ENCODE data around the gene FUBP3.

The FUBP3 gene

DNA sequence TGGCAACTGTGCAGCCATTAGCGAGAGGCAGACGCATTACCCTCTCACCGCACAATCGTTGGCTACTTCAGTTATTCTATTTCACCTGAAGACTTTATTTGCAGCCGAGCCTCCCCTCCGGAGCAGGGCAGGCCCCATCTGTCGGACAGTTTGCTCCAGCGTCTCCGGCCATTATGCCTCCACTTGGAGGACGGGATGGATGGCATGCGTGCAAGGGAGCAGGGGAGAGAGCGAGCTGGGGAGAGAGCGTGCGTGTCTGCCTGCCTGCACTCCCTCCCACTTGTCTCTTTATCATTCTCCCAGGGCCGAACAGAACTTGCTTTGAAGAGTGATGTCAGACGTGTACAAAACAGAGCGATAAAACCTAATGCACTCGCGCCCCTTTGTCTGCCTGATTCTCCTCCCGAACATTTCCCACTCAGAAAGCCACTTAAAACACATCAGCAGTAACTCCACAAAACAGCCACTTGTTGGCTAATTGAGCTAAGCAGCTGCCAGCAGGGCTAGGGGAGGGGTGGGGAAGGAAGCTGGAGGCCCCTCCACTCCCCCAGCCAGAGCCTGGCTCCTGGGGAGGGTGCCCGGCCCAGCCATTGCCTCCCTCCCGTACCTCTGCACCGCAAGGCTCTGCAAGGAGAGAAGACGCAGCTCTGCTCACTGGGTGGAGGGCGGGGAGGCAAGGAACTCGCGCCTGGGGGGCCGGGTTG lies 43.4 kb upstream of the FUBP3 start:
- Histone ChIP-seq H3K9me3 (no peaks in the 10 kb centered on the region), H3K27ac (no peak overlapping the region), H3K4me1 (ENCODE audit: control insufficient read depth in 1 of 2, insufficient read depth in 1 of 2, low read depth in 1 of 2, low read length in 1 of 2) (no peaks in the 10 kb centered on the region), H3K4me3 (ENCODE audit: low read depth in 1 of 2, low read length in 1 of 2) (no peak overlapping the region), H3K27me3 (peaks cover 77% of the 10 kb centered on the region), H3K36me3 (no peaks in the 10 kb centered on the region)
- TF ChIP-seq, protein P1, sequence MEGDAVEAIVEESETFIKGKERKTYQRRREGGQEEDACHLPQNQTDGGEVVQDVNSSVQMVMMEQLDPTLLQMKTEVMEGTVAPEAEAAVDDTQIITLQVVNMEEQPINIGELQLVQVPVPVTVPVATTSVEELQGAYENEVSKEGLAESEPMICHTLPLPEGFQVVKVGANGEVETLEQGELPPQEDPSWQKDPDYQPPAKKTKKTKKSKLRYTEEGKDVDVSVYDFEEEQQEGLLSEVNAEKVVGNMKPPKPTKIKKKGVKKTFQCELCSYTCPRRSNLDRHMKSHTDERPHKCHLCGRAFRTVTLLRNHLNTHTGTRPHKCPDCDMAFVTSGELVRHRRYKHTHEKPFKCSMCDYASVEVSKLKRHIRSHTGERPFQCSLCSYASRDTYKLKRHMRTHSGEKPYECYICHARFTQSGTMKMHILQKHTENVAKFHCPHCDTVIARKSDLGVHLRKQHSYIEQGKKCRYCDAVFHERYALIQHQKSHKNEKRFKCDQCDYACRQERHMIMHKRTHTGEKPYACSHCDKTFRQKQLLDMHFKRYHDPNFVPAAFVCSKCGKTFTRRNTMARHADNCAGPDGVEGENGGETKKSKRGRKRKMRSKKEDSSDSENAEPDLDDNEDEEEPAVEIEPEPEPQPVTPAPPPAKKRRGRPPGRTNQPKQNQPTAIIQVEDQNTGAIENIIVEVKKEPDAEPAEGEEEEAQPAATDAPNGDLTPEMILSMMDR (IDR thresholded peaks at IDR 0.05), result no peak

DNA sequence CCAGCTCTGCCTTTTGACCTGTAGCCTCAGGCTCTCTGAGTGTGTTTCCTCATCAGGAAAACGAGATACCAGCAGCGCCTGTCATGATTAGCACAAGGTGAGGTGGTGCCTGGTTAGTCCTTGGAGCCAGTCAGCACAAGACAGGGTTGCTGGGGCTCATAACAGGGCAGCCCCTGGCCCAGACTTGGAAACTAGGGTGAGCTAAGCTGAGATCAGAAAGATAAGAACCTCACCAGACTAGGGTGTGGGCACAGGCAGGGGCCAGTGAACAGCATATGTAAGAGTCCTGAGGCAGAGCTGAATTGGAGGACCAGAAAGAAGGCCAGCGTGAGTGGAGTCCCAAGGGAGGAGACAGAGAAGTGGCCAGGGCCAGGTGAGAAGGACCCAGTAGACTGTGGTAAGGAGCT lies 42.7 kb upstream of the FUBP3 start:
- no peaks in the 10 kb centered on the region for H3K4me1 ChIP-seq (ENCODE audit: control insufficient read depth in 1 of 2, insufficient read depth in 1 of 2, low read depth in 1 of 2, low read length in 1 of 2)
- TF ChIP-seq, protein P1 (IDR thresholded peaks at IDR 0.05), result no peak

DNA sequence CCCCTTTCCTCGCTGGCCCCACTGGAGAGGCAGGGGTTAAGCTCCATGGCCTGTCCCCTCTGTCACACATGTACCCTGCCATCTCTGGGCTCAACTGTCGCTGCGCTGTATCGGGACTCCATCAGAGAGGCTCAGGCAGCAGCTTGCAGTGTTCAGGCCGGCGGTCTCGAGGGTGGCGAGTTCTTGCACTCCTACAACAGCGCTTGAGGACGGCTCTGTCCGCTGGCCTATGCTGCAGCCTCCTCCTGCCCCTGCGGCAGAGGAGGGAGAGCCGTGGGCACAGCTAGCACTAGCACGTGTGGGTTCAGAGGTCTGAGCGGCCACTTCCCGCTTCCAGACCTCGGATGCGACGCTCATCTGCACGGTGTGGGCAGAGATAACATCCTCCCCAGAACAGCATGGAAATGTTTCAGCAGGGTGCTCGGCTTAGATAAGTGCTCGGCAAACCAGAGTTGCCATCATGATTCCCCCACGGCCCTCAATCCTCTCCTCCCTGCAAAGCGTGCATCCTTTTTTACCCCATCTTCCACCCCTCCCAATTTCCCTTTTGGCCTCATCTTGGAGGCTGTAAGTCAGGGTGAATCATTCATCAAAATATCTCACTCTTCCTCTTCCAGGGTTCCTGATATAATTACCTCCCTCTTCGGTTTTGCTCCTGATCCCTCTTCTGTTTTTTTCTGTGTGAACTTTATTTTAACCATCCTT lies 41.9 kb upstream of the FUBP3 start:
- no peaks in the 10 kb centered on the region for H3K9me3 ChIP-seq
- H3K4me1 ChIP-seq (ENCODE audit: control insufficient read depth in 1 of 2, insufficient read depth in 1 of 2, low read depth in 1 of 2, low read length in 1 of 2), result no peaks in the 10 kb centered on the region
- no peak overlapping the region for H3K27ac ChIP-seq
- peaks cover 80% of the 10 kb centered on the region for H3K27me3 ChIP-seq
- H3K36me3 ChIP-seq, result no peaks in the 10 kb centered on the region
- H3K4me3 ChIP-seq (ENCODE audit: low read depth in 1 of 2, low read length in 1 of 2), result no peak overlapping the region
- TF ChIP-seq, protein P1 (IDR thresholded peaks at IDR 0.05), result no peak

More for the DNA sequence above, 42.7 kb upstream of the FUBP3 start:
- Histone ChIP-seq H3K27me3 (peaks cover 79% of the 10 kb centered on the region), H3K9me3 (no peaks in the 10 kb centered on the region), H3K36me3 (no peaks in the 10 kb centered on the region), H3K27ac (no peak overlapping the region), H3K4me3 (ENCODE audit: low read depth in 1 of 2, low read length in 1 of 2) (no peak overlapping the region)

DNA sequence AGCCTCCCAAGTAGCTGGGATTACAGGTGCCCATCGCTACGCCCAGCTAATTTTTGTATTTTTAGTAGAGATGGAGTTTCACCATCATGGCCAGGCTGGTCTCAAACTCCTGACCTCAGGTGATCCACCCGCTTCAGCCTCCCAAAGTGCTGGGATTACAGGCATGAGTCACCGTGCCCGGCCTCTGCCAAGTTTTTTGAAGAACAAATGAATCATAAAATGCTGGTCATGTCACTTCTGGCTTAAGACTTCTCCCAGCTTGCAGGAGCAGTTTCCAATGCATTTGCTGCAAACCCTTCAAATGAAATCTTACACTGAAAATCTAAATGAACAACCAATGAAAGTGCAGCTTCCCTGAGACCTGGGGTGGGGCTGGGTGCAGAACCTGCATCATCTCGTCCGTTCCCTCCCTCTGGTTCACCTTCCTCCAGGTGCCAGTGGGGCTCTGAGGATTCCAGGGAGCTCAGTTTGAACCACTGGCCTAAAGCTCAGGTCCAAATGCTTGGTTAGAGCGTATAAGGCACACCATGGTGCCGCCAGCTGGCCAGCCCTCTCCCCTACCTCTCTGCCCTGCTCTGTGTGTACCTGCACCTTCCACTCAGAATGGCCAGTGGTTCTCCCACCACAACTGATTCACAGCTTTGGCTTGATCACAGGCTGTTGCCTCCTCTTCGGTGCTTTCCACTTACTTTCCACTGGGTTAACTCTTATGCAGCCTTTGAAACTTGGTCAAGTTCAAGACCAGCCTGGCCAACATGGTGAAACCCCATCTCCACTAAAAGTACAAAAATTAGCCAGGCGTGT lies 39.8 kb upstream of the FUBP3 start:
- TF ChIP-seq, protein P1 (IDR thresholded peaks at IDR 0.05), result no peak
- Histone ChIP-seq H3K4me1 (ENCODE audit: control insufficient read depth in 1 of 2, insufficient read depth in 1 of 2, low read depth in 1 of 2, low read length in 1 of 2) (no peaks in the 10 kb centered on the region), H3K9me3 (no peaks in the 10 kb centered on the region), H3K27ac (no peak overlapping the region), H3K27me3 (peaks cover 88% of the 10 kb centered on the region), H3K4me3 (ENCODE audit: low read depth in 1 of 2, low read length in 1 of 2) (no peak overlapping the region), H3K36me3 (no peaks in the 10 kb centered on the region)

DNA sequence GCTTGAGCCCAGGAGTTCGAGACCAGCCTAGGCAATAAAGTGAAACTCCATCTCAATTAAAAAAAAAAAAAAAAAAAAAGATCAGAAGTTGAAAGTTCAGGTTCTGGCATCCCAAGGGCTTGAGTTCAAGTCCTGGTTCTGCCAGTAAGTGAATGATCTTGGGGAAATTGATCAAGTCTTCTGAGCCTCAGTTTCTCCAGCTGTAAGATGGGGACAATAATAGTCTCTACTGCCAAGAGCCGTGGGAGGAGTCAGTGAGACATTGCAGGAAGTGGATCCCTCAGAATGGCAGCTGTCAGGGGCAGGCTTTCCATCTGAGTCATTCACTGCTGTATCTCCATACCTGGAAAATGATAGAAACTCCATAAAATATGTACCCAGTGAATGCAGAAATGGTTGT lies 37.8 kb upstream of the FUBP3 start:
- TF ChIP-seq, protein P1 (IDR thresholded peaks at IDR 0.05), result no peak
- Histone ChIP-seq H3K27ac (no peak overlapping the region), H3K4me3 (ENCODE audit: low read depth in 1 of 2, low read length in 1 of 2) (no peak overlapping the region), H3K27me3 (peaks cover 73% of the 10 kb centered on the region), H3K9me3 (no peaks in the 10 kb centered on the region), H3K4me1 (ENCODE audit: control insufficient read depth in 1 of 2, insufficient read depth in 1 of 2, low read depth in 1 of 2, low read length in 1 of 2) (no peaks in the 10 kb centered on the region), H3K36me3 (no peaks in the 10 kb centered on the region)

All from neutrophil (primary cell).